Parathyroid adenoma (tissue), 2 donors: ENCODE results near the gene DLG5.

Experiments
- H2AFZ ChIP-seq: fragments of 300-600 bp; sonication (generic); one replicate; pipeline ENCODE4 v1.7.0; 2017; ENCODE audit warnings: antibody characterized with exemption, mild to moderate bottlenecking
- H3K27ac ChIP-seq: fragments of 300-600 bp; sonication (generic); one replicate; pipeline ENCODE4 v1.7.0; 2017
- H3K27me3 ChIP-seq: fragments of 300-600 bp; sonication (generic); one replicate; pipeline ENCODE4 v1.7.0; 2017; ENCODE audit warnings: low read length; ENCODE audit not compliant: control insufficient read depth, insufficient read depth
- H3K36me3 ChIP-seq: fragments of 300-600 bp; sonication (generic); one replicate; pipeline ENCODE4 v1.7.0; 2017; ENCODE audit warnings: low read length; ENCODE audit not compliant: control insufficient read depth, insufficient read depth
- H3K4me1 ChIP-seq: fragments of 300-600 bp; sonication (generic); one replicate; pipeline ENCODE4 v1.7.0; 2017; ENCODE audit warnings: control low read depth
- H3K4me2 ChIP-seq: fragments of 300-600 bp; sonication (generic); one replicate; pipeline ENCODE4 v1.7.0; 2017; ENCODE audit warnings: low read length
- H3K4me3 ChIP-seq: fragments of 300-600 bp; sonication (generic); one replicate; pipeline ENCODE4 v1.7.0; 2017; ENCODE audit warnings: low read depth, low read length
- H3K79me2 ChIP-seq: fragments of 300-600 bp; sonication (generic); one replicate; pipeline ENCODE4 v1.7.0; 2017; ENCODE audit warnings: control low read depth
- H3K9ac ChIP-seq: fragments of 300-600 bp; sonication (generic); one replicate; pipeline ENCODE4 v1.7.0; 2017; ENCODE audit warnings: mild to moderate bottlenecking
- H3K9me3 ChIP-seq: fragments of 300-600 bp; sonication (generic); one replicate; pipeline ENCODE4 v1.7.0; 2017; ENCODE audit warnings: low read length; ENCODE audit not compliant: control insufficient read depth
- CTCF ChIP-seq: fragments of 300-600 bp; sonication (generic); IDR thresholded peaks from one replicate; pipeline ENCODE4 v1.7.0; 2017; ENCODE audit warnings: antibody characterized with exemption, mild to moderate bottlenecking
- donor health status: primary hyperparathyroidism.

The DLG5 gene

GRCh38 chr10:77932016-77932715 lies 5.6 kb upstream of the DLG5 start:
- Histone ChIP-seq H3K4me3 (no peak overlapping the region), H2AFZ (no peak overlapping the region), H3K79me2 (no peaks in the 10 kb centered on the region), H3K4me2 (no peak overlapping the region), H3K4me1 (peaks cover 2% of the 10 kb centered on the region), H3K36me3 (no peaks in the 10 kb centered on the region), H3K27me3 (no peaks in the 10 kb centered on the region), H3K9me3 (no peaks in the 10 kb centered on the region), H3K9ac (no peak overlapping the region), H3K27ac (no peak overlapping the region)
- TF ChIP-seq CTCF, result no peak

GRCh38 chr10:77927402-77928246 lies 1.1 kb upstream of the DLG5 start:
- Histone ChIP-seq H3K27ac (peak overlapping the region; percentile 64), H3K4me3 (peak overlapping the region; percentile 48), H3K79me2 (peaks cover 28% of the 10 kb centered on the region), H3K4me1 (peaks cover 2% of the 10 kb centered on the region), H3K9ac (no peak overlapping the region), H2AFZ (peak overlapping the region; percentile 78), H3K4me2 (peak overlapping the region; percentile 75), H3K9me3 (no peaks in the 10 kb centered on the region), H3K36me3 (no peaks in the 10 kb centered on the region), H3K27me3 (no peaks in the 10 kb centered on the region)
- TF ChIP-seq CTCF, result no peak

- Histone ChIP-seq H3K79me2 (peaks cover 42% of the 10 kb centered on the region), H3K4me2 (peak overlapping the region; percentile 81), H3K36me3 (no peaks in the 10 kb centered on the region), H3K9me3 (no peaks in the 10 kb centered on the region), H2AFZ (peak overlapping the region; percentile 72), H3K27me3 (no peaks in the 10 kb centered on the region), H3K27ac (peak overlapping the region; percentile 88), H3K4me3 (peak overlapping the region; percentile 78), H3K9ac (peak overlapping the region; percentile 46), H3K4me1 (peaks cover 10% of the 10 kb centered on the region)
- TF ChIP-seq CTCF, result peak; percentile 24
Measured at GRCh38 chr10:77925795-77926565, 575 bp downstream of the DLG5 start.

GRCh38 chr10:77925410-77925794 lies 1.2 kb downstream of the DLG5 start:
- H2AFZ ChIP-seq, result peak overlapping the region; percentile 72
- no peak for TF ChIP-seq CTCF
- H3K27ac ChIP-seq, result peak overlapping the region; percentile 88
- H3K4me3 ChIP-seq, result peak overlapping the region; percentile 78
- peak overlapping the region; percentile 46 for H3K9ac ChIP-seq
- H3K9me3 ChIP-seq, result no peaks in the 10 kb centered on the region
- peak overlapping the region; percentile 81 for H3K4me2 ChIP-seq
- peaks cover 48% of the 10 kb centered on the region for H3K79me2 ChIP-seq
- H3K36me3 ChIP-seq, result no peaks in the 10 kb centered on the region
- no peaks in the 10 kb centered on the region for H3K27me3 ChIP-seq
- peaks cover 16% of the 10 kb centered on the region for H3K4me1 ChIP-seq
